ENCODE data around the gene WDR81.
A peak's percentile ranks its signal among the peaks of the same experiment; 100 is the strongest.

- no peak for TF ChIP-seq POLR2A (IDR thresholded peaks at IDR 0.05; ENCODE audit: borderline replicate concordance, extremely low read depth, insufficient read depth, insufficient read length)
- TF ChIP-seq CTCF (IDR thresholded peaks at IDR 0.05 in 2 of 3, conservative IDR thresholded peaks at IDR 0.05 in 1 of 3; ENCODE audit: borderline replicate concordance in 1 of 3, insufficient read depth in 1 of 3, low read depth in 2 of 3, low read length in 2 of 3), result peak in 2 of 3 experiments; percentile 38 to 44; a peak in 4 of 6 replicates
- TF ChIP-seq ZBTB33 (IDR thresholded peaks at IDR 0.05; ENCODE audit: extremely low read depth, insufficient replicate concordance, low read length), result no peak
- TF ChIP-seq EZH2 (IDR thresholded peaks at IDR 0.05), result no peak
These were observed 42.9 kb downstream of the WDR81 start for GRCh38 chr17:1767358-1767757.
